Naive thymus-derived CD8-positive, alpha-beta T cell (primary cell): Measurements from ENCODE around the gene SIGLEC1. TPM values are rescaled to one million over a fixed set of nuclear protein-coding genes. Genes with fewer than 3 reads are reported as not detected.
A peak's percentile ranks its signal among the peaks of the same experiment; 100 is the strongest.

ENCODE experiments used
- ATAC-seq, 2 donors: fragments of 150-1000 bp; cut with Tn5 transposase in 1 of 2; sonication (Bioruptor Pico), chemical (Tn5 transposase) in 1 of 2; 1 replicate in 1 of 2; 2 replicates in 1 of 2; pipeline ENCODE4 v1.10.0; 2021; ENCODE audit warnings: mild to moderate bottlenecking in 2 of 2, moderate library complexity in 2 of 2
- POLR2A ChIA-PET: fragments of 350-600 bp; sonication (Branson Sonifier 250); formaldehyde crosslinking; loops from one replicate; lab custom pipeline; 2021; ENCODE audit warnings: antibody characterized with exemption; lab: Charles Lee
- DNase-seq, 10 donors: peaks; one replicate each; pipeline versions ENCODE4 v3.0.0 to v3.0.0-alpha.2; 2020 to 2022
- H3K27ac Mint-ChIP-seq, 10 donors: one replicate each; pipeline ENCODE4 v1.8.0; 2020 to 2022; ENCODE audit warnings: mild to moderate bottlenecking in 10 of 10, mixed read lengths in 10 of 10, moderate library complexity in 4 of 10, inconsistent platforms in 1 of 10
- H3K27me3 Mint-ChIP-seq, 5 donors: one replicate each; pipeline ENCODE4 v1.8.0; 2021 to 2022; ENCODE audit warnings: mixed read lengths in 5 of 5
- H3K36me3 Mint-ChIP-seq, 3 donors: one replicate each; pipeline ENCODE4 v1.8.0; 2020 to 2022; ENCODE audit warnings: mixed read lengths in 3 of 3, mild to moderate bottlenecking in 2 of 3, inconsistent platforms in 1 of 3
- H3K4me1 Mint-ChIP-seq, 4 donors: one replicate each; pipeline ENCODE4 v1.8.0; 2021 to 2022; ENCODE audit warnings: mixed read lengths in 4 of 4
- H3K4me3 Mint-ChIP-seq, 10 donors: one replicate each; pipeline ENCODE4 v1.8.0; 2020 to 2022; ENCODE audit warnings: mild to moderate bottlenecking in 10 of 10, mixed read lengths in 10 of 10, moderate library complexity in 6 of 10, inconsistent platforms in 1 of 10
- H3K9me3 Mint-ChIP-seq, 9 donors: one replicate each; pipeline ENCODE4 v1.8.0; 2020 to 2022; ENCODE audit warnings: mixed read lengths in 9 of 9, mild to moderate bottlenecking in 3 of 9, inconsistent platforms in 1 of 9, moderate library complexity in 1 of 9
- polyA plus RNA-seq, 3 donors: library from polyadenylated mRNA; unstranded; fragments of 300-500 nt; fragmentation: Illumina TruSeq; gene quantifications; one replicate each; pipeline ENCODE4 v1.2.3, GENCODE V29; 2021
- total RNA-seq, 8 experiments: library from RNA in 2 of 8; stranded (reverse) in 2 of 8; gene quantifications; one replicate each; pipeline ENCODE4 v1.2.3 and lab custom pipeline; 2021 to 2026

The SIGLEC1 gene
- total and polyA plus RNA-seq, 5 experiments from 2014 or later: 0.22 to 0.62 TPM; not detected in 3

- ATAC-seq (no peak), DNase-seq (no peak)
- H3K27me3 Mint-ChIP-seq: peaks cover 9 to 31% (median 22%) of the 10 kb centered on the region in 5 donors
- peaks cover 0 to 3% (median 0%) of the 10 kb centered on the region in 4 donors for H3K4me1 Mint-ChIP-seq
- H3K4me3 Mint-ChIP-seq: no peak overlapping the region
- H3K27ac Mint-ChIP-seq: no peak overlapping the region
- H3K9me3 Mint-ChIP-seq: no peaks in the 10 kb centered on the region
- POLR2A ChIA-PET: no interaction called here
- H3K36me3 Mint-ChIP-seq: no peaks in the 10 kb centered on the region
Measured at GRCh38 chr20:3720068-3720467, 7.7 kb upstream of the SIGLEC1 start.

- peaks cover 9 to 31% (median 19%) of the 10 kb centered on the region in 5 donors for H3K27me3 Mint-ChIP-seq
- no peak overlapping the region for H3K4me3 Mint-ChIP-seq
- H3K4me1 Mint-ChIP-seq: peaks cover 0 to 3% (median 0%) of the 10 kb centered on the region in 4 donors
- ATAC-seq: no peak
- H3K36me3 Mint-ChIP-seq: no peaks in the 10 kb centered on the region
- no peak overlapping the region for H3K27ac Mint-ChIP-seq
- no peaks in the 10 kb centered on the region for H3K9me3 Mint-ChIP-seq
- DNase-seq: no peak
- POLR2A ChIA-PET: no interaction called here
Measured at GRCh38 chr20:3719046-3719445, 6.6 kb upstream of the SIGLEC1 start.

DNA sequence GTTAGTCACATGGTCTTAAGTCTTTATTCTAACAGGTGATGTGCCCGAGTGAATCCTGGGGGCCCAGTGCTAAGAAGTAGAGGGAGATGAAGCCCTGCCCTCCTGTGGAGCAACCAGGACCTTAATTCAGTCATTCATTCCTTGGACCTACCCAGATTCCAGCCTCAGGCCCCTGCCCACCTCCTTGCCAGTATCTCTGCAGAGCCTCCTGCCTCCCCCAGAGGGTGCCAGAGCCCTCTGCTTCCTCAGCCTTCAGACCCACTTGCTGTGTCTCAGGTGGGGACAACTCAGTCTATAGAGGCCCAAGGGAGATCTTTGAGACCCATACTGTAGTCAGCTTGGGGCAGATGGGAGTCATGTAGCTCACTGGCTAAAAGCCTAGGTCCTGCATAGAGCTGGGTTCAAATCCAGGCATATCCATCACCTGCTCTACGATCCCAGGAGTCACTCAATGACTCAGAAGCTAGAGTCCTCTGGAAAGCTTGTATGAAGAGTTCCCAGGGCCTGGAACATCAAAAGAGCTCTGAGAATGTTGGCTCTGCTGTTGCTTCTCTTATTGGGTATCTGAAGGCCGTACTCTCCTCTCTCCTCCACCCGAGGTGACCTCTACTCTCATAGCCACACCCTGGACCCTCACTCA, 3.9 kb upstream of the SIGLEC1 start:
- Mint-ChIP-seq H3K4me1 (peaks cover 0 to 5% (median 0%) of the 10 kb centered on the region in 4 donors), H3K9me3 (no peaks in the 10 kb centered on the region), H3K27me3 (peaks cover 9 to 31% (median 22%) of the 10 kb centered on the region in 5 donors), H3K27ac (no peak overlapping the region), H3K4me3 (no peak overlapping the region), H3K36me3 (no peaks in the 10 kb centered on the region)
- ATAC-seq: peak; percentile 59 to 72
- DNase-seq: peak in 6 of 10 donors; percentile 8 to 35 (median 15)
- POLR2A ChIA-PET: no interaction called here

GRCh38 chr20:3714092-3714491, 1.7 kb upstream of the SIGLEC1 start:
- peaks cover 0 to 4% (median 0%) of the 10 kb centered on the region in 4 donors for H3K4me1 Mint-ChIP-seq
- no peak overlapping the region for H3K4me3 Mint-ChIP-seq
- DNase-seq (no peak), ATAC-seq (no peak)
- H3K36me3 Mint-ChIP-seq: no peaks in the 10 kb centered on the region
- POLR2A ChIA-PET: interaction anchor here (0.7 kb wide), 1 partner anchor 97 kb away, joined by 3 read pairs; no protein-coding TSS in a partner anchor
- no peaks in the 10 kb centered on the region for H3K9me3 Mint-ChIP-seq
- H3K27me3 Mint-ChIP-seq: peaks cover 3 to 20% (median 17%) of the 10 kb centered on the region in 5 donors
- no peak overlapping the region for H3K27ac Mint-ChIP-seq

GRCh38 chr20:3711484-3711941, 887 bp downstream of the SIGLEC1 start:
- no peak for ATAC-seq
- POLR2A ChIA-PET: interaction anchor here (0.8 kb wide), 1 partner anchor 23 kb away, joined by 3 read pairs; no protein-coding TSS in a partner anchor
- Mint-ChIP-seq H3K36me3 (no peaks in the 10 kb centered on the region), H3K9me3 (no peaks in the 10 kb centered on the region), H3K27me3 (peaks cover 0 to 10% (median 3%) of the 10 kb centered on the region in 5 donors), H3K4me1 (peaks cover 0 to 5% (median 0%) of the 10 kb centered on the region in 4 donors), H3K27ac (peak overlapping the region in 1 of 10 donors; percentile 79), H3K4me3 (peak overlapping the region in 1 of 10 donors; percentile 19)
- peak in 1 of 10 donors; percentile 36 for DNase-seq

- ATAC-seq: peak; percentile 59 to 67
- H3K27ac Mint-ChIP-seq: no peak overlapping the region
Measured at GRCh38 chr20:3710703-3711483, 1.5 kb downstream of the SIGLEC1 start.

GRCh38 chr20:3710011-3710466, 2.4 kb downstream of the SIGLEC1 start:
- DNase-seq (peak in 1 of 10 donors; percentile 57), ATAC-seq (no peak)
- H3K36me3 Mint-ChIP-seq: no peaks in the 10 kb centered on the region
- H3K27ac Mint-ChIP-seq: no peak overlapping the region
- peaks cover 0 to 9% (median 1%) of the 10 kb centered on the region in 5 donors for H3K27me3 Mint-ChIP-seq
- no peaks in the 10 kb centered on the region for H3K9me3 Mint-ChIP-seq
- H3K4me1 Mint-ChIP-seq: peaks cover 0 to 5% (median 0%) of the 10 kb centered on the region in 4 donors
- H3K4me3 Mint-ChIP-seq: no peak overlapping the region
- POLR2A ChIA-PET: no interaction called here

More at GRCh38 chr20:3710703-3711483, 1.5 kb downstream of the SIGLEC1 start:
- POLR2A ChIA-PET: interaction anchor here (0.8 kb wide), 1 partner anchor 22 kb away, joined by 3 read pairs; no protein-coding TSS in a partner anchor
- DNase-seq: peak; percentile 52 to 84 (median 72)
- no peaks in the 10 kb centered on the region for H3K9me3 Mint-ChIP-seq
- H3K4me3 Mint-ChIP-seq: no peak overlapping the region
- H3K36me3 Mint-ChIP-seq: no peaks in the 10 kb centered on the region
- peaks cover 0 to 5% (median 0%) of the 10 kb centered on the region in 4 donors for H3K4me1 Mint-ChIP-seq
- peaks cover 0 to 9% (median 1%) of the 10 kb centered on the region in 5 donors for H3K27me3 Mint-ChIP-seq

GRCh38 chr20:3707508-3707899, 4.9 kb downstream of the SIGLEC1 start:
- DNase-seq (peak in 1 of 10 donors; percentile 27), ATAC-seq (no peak)
- Mint-ChIP-seq H3K4me1 (peaks cover 0 to 3% (median 0%) of the 10 kb centered on the region in 4 donors), H3K27ac (peak overlapping the region in 2 of 10 donors; percentile 51 to 64), H3K27me3 (peaks cover 0 to 14% (median 1%) of the 10 kb centered on the region in 5 donors), H3K9me3 (no peaks in the 10 kb centered on the region), H3K36me3 (no peaks in the 10 kb centered on the region), H3K4me3 (no peak overlapping the region)
- POLR2A ChIA-PET: no interaction called here

GRCh38 chr20:3706774-3707507, 5.5 kb downstream of the SIGLEC1 start:
- Mint-ChIP-seq H3K4me1 (peaks cover 0 to 3% (median 0%) of the 10 kb centered on the region in 4 donors), H3K27ac (no peak overlapping the region), H3K9me3 (no peaks in the 10 kb centered on the region), H3K27me3 (peaks cover 0 to 12% (median 1%) of the 10 kb centered on the region in 5 donors), H3K36me3 (no peaks in the 10 kb centered on the region), H3K4me3 (no peak overlapping the region)
- POLR2A ChIA-PET: no interaction called here
- ATAC-seq (no peak), DNase-seq (peak in 1 of 10 donors; percentile 52)

DNA sequence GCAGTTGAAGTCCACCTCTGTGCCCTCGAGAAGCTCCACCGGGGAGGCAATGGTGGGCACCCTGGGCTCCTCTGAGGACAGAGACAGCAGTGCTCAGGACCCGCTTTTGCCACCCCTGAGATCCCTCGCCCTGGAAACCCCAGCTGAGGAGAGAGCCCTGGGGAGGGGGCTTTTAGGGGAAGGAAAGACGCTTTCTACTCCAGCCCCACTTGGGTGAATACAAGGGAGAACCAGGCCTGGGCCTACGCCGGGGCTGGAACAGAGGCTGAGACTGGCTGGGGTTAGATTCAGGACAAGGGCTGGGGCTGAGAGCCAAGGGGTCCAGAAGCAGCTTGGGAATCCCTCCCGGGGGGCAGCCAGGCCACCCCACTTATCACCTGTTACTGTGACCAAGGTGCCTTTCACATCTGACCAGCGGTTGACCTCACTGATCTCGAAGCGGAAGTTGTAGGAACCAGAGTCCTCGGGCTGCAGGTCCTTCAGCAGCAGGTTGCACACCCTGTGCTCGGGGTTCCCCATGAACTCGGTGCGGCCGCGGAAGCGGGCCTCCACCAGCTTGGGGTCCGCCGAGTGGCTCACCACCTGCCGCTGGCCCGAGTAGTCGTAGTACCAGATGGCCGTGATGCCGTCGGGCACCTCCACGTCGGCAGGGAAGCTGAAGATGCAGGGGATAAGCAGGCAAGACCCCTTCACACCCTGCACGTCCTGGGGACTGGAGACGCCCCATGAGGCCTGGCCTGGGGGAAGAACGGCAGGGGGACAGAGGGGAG, 6.2 kb downstream of the SIGLEC1 start:
- Mint-ChIP-seq H3K9me3 (no peaks in the 10 kb centered on the region), H3K4me1 (peaks cover 0 to 3% (median 0%) of the 10 kb centered on the region in 4 donors), H3K27me3 (peaks cover 0 to 4% (median 0%) of the 10 kb centered on the region in 5 donors), H3K4me3 (no peak overlapping the region), H3K36me3 (no peaks in the 10 kb centered on the region), H3K27ac (no peak overlapping the region)
- DNase-seq: peak in 1 of 10 donors; percentile 64
- POLR2A ChIA-PET: no interaction called here
- ATAC-seq: no peak

DNA sequence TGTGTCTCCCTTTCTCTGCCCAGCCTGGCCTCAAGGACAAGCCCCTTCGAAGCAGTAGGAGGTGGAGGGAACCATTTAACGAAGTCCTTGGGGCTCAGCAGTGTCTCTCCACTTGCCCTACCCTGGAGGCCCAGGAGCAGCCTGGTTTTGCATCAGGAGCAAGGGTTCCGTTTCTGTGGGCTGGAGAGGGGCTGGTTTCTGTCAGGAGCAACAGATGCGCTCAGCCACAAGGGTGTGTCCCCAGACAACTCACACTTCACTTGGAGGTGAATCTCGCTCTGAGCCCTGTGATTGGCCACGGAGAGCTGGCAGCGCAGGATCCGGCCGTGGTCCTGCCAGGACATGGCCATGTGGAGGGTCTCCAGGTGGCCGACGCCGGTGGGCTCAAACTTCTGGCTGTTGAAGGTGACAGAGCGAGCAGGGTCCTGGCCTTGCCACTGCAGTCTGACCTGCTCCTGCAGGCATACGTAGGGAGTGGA, 6.9 kb downstream of the SIGLEC1 start:
- H3K36me3 Mint-ChIP-seq: no peaks in the 10 kb centered on the region
- no peak overlapping the region for H3K4me3 Mint-ChIP-seq
- DNase-seq: peak in 1 of 10 donors; percentile 34
- POLR2A ChIA-PET: no interaction called here
- H3K4me1 Mint-ChIP-seq: peaks cover 0 to 3% (median 0%) of the 10 kb centered on the region in 4 donors
- ATAC-seq: no peak
- peak overlapping the region in 1 of 10 donors; percentile 17 for H3K27ac Mint-ChIP-seq
- peaks cover 0 to 4% (median 0%) of the 10 kb centered on the region in 5 donors for H3K27me3 Mint-ChIP-seq
- no peaks in the 10 kb centered on the region for H3K9me3 Mint-ChIP-seq
